GM12878 (cell line): ENCODE measurements around the gene UBE2E1. TPM values are rescaled to one million over a fixed set of nuclear protein-coding genes. Genes with fewer than 3 reads are reported as not detected.

Experiments
- ATF7 ChIP-seq: fragments of 450-650 bp; IDR thresholded peaks from 2 replicates; pipeline ENCODE4 v1.6.1; 2016; ENCODE audit warnings: low read depth, mild to moderate bottlenecking
- CREB1 ChIP-seq: IDR thresholded peaks from 2 replicates; pipeline ENCODE4 v1.6.1; 2012; ENCODE audit warnings: low read depth, mild to moderate bottlenecking, inconsistent platforms
- CTCF ChIP-seq, 3 experiments: IDR thresholded peaks in 2 of 3; conservative IDR thresholded peaks in 1 of 3; 2 replicates each; pipeline ENCODE4 v1.5.1; 2011; ENCODE audit warnings: low read depth in 3 of 3, low read length in 3 of 3, mild to moderate bottlenecking in 3 of 3, control low read depth in 2 of 3, moderate library complexity in 2 of 3, inconsistent platforms in 1 of 3, mixed read lengths in 1 of 3; ENCODE audit not compliant: control insufficient read depth in 2 of 3, insufficient read depth in 1 of 3; ENCODE audit errors: extremely low read depth in 1 of 3
- E2F4 ChIP-seq: IDR thresholded peaks from 2 replicates; pipeline ENCODE4 v1.6.1; 2012; ENCODE audit warnings: low read depth, low read length, improper control_type of control experiment
- EED ChIP-seq: sonication (generic); IDR thresholded peaks from 2 replicates; pipeline ENCODE4 v1.6.1; 2016; ENCODE audit warnings: antibody characterized with exemption, low read depth
- HCFC1 ChIP-seq: fragments of 150-350 bp; IDR thresholded peaks from 2 replicates; pipeline ENCODE4 v1.6.1; 2014; ENCODE audit warnings: low read length
- KDM1A ChIP-seq: fragments of 200-600 bp; sonication (generic); IDR thresholded peaks from 2 replicates; pipeline ENCODE4 v1.6.1; 2016; ENCODE audit warnings: borderline replicate concordance
- MYC ChIP-seq: IDR thresholded peaks from 2 replicates; pipeline ENCODE4 v1.6.1; 2011; ENCODE audit warnings: mild to moderate bottlenecking, low read length, moderate library complexity, inconsistent platforms; ENCODE audit not compliant: insufficient read depth, insufficient replicate concordance, insufficient read length, severe bottlenecking
- NFXL1 ChIP-seq: fragments of 450-650 bp; IDR thresholded peaks from 2 replicates; pipeline ENCODE4 v1.6.1; 2017; ENCODE audit warnings: antibody characterized with exemption, mild to moderate bottlenecking, borderline replicate concordance
- NFYB ChIP-seq: IDR thresholded peaks from 2 replicates; pipeline ENCODE4 v1.6.1; 2011; ENCODE audit warnings: low read depth, mild to moderate bottlenecking, low read length, improper control_type of control experiment, moderate library complexity; ENCODE audit not compliant: insufficient read depth
- PML ChIP-seq: IDR thresholded peaks from 2 replicates; pipeline ENCODE4 v1.6.1; 2012; ENCODE audit warnings: low read length, inconsistent platforms
- POLR2A ChIP-seq: IDR thresholded peaks from 2 replicates; pipeline ENCODE4 v1.6.1; 2011; ENCODE audit warnings: low read depth, mild to moderate bottlenecking, low read length
- POLR2AphosphoS5 ChIP-seq: IDR thresholded peaks from 2 replicates; pipeline ENCODE4 v1.6.1; 2011; ENCODE audit warnings: mild to moderate bottlenecking, low read length, inconsistent platforms
- POU2F2 ChIP-seq: IDR thresholded peaks from 3 replicates; pipeline ENCODE4 v1.6.1; 2011; ENCODE audit warnings: low read depth, mild to moderate bottlenecking, low read length, borderline replicate concordance
- PRDM15 ChIP-seq: fragments of 450-650 bp; formaldehyde crosslinking; IDR thresholded peaks from 2 replicates; pipeline ENCODE4 v1.4.0; 2020; ENCODE audit warnings: mild to moderate bottlenecking, moderate library complexity
- RFX5 ChIP-seq: IDR thresholded peaks from 2 replicates; pipeline ENCODE4 v1.6.1; 2011; ENCODE audit warnings: low read depth, low read length, improper control_type of control experiment
- RUNX3 ChIP-seq: IDR thresholded peaks from 2 replicates; pipeline ENCODE4 v1.6.1; 2012; ENCODE audit warnings: low read length, inconsistent platforms
- SMAD1 ChIP-seq: fragments of 450-650 bp; IDR thresholded peaks from 2 replicates; pipeline ENCODE4 v1.6.1; 2018; ENCODE audit warnings: mild to moderate bottlenecking, low read depth; ENCODE audit not compliant: partially characterized antibody
- SRF ChIP-seq, 2 experiments: IDR thresholded peaks; 2 replicates each; pipeline ENCODE4 v1.6.1; 2011; ENCODE audit warnings: low read depth in 2 of 2, low read length in 2 of 2, mild to moderate bottlenecking in 1 of 2, moderate library complexity in 1 of 2
- TAF1 ChIP-seq: IDR thresholded peaks from 2 replicates; pipeline ENCODE4 v1.6.1; 2011; ENCODE audit warnings: mild to moderate bottlenecking, low read depth, low read length, borderline replicate concordance
- USF1 ChIP-seq: IDR thresholded peaks from 2 replicates; pipeline ENCODE4 v1.6.1; 2011; ENCODE audit warnings: borderline replicate concordance, low read depth, mild to moderate bottlenecking, moderate library complexity, mixed read lengths, low read length; ENCODE audit not compliant: insufficient read depth; ENCODE audit errors: extremely low read length
- ZBTB33 ChIP-seq: fragments of 450-650 bp; IDR thresholded peaks from 2 replicates; pipeline ENCODE4 v1.6.1; 2017; ENCODE audit warnings: mild to moderate bottlenecking
- ZZZ3 ChIP-seq: IDR thresholded peaks from 2 replicates; pipeline ENCODE4 v1.6.1; 2011; ENCODE audit warnings: low read depth; ENCODE audit not compliant: control insufficient read depth, insufficient read length
- polyA plus RNA-seq, 11 experiments: library from polyadenylated mRNA; depleted of rRNA in 4 of 11; unstranded in 6 of 11; stranded (reverse) in 5 of 11; fragments of >200 nt; fragmentation: Nextera tagmentation in 4 of 11; fragmentation: Illumina TruSeq in 1 of 11; extraction: Ambion mirVana in 4 of 11; extraction: Trizol in 1 of 11; gene quantifications; 1 replicate in 1 of 11; 2 replicates in 10 of 11; pipeline versions ENCODE4 v1.2.1 to v1.2.3, GENCODE V29; 2011 to 2016; ENCODE audit warnings: inconsistent platforms in 2 of 11, missing spikeins in 2 of 11, low read depth in 1 of 11
- total RNA-seq, 4 experiments: library from RNA; depleted of rRNA in 3 of 4; stranded (reverse); fragments of >200 nt in 3 of 4; fragmentation: Illumina TruSeq in 1 of 4; extraction: Trizol in 1 of 4; gene quantifications; 2 replicates each; pipeline versions ENCODE4 v1.2.1 to v1.2.3, GENCODE V29; 2013 to 2021

The UBE2E1 gene
- total and polyA plus RNA-seq, 10 of the 15 experiments (the other 5 are each of a cell fraction or from before 2014, with no cell fraction given) = 18.7 to 425 (median 147) TPM

GRCh38 chr3:23761440-23761896, 44.3 kb upstream of the UBE2E1 start (continued):
- TF ChIP-seq SRF (IDR thresholded peaks at IDR 0.05; ENCODE audit: low read depth in 2 of 2, low read length in 2 of 2) (no peak), EED (peak; percentile 30), SMAD1 (no peak), RUNX3 (no peak), NFYB (no peak), POLR2AphosphoS5 (no peak), E2F4 (no peak), PRDM15 (CRISPR knock-in tag) (no peak), POU2F2 (no peak), ZZZ3 (no peak), NFXL1 (no peak), ZBTB33 (no peak), CREB1 (no peak), KDM1A (no peak), MYC (no peak), CTCF (IDR thresholded peaks at IDR 0.05 in 2 of 3, conservative IDR thresholded peaks at IDR 0.05 in 1 of 3; ENCODE audit: control insufficient read depth in 2 of 3, extremely low read depth in 1 of 3, insufficient read depth in 1 of 3, low read depth in 3 of 3, low read length in 3 of 3) (peak; percentile 49 to 59 (median 54)), HCFC1 (no peak), PML (no peak), USF1 (no peak), TAF1 (no peak), ATF7 (no peak), POLR2A (no peak), RFX5 (no peak)
